HUES48 (cell line): ENCODE results near the gene NAXE.
A peak's percentile ranks its signal among the peaks of the same experiment; 100 is the strongest.
"Not testable (repeated sequence)": the region's sequence is repeated elsewhere in the genome, so short reads cannot be mapped to it uniquely, and the experiment has no call there.

Source experiments
- H3K27ac ChIP-seq: one replicate; pipeline ENCODE4 v1.7.0; 2013; ENCODE audit warnings: low read depth, low read length, inconsistent platforms
- H3K27me3 ChIP-seq: 2 replicates; pipeline ENCODE4 v1.6.1; 2013; ENCODE audit warnings: mild to moderate bottlenecking, low read length; ENCODE audit not compliant: control insufficient read depth, insufficient read depth
- H3K36me3 ChIP-seq: 2 replicates; pipeline ENCODE4 v1.6.1; 2013; ENCODE audit warnings: low read length; ENCODE audit not compliant: control insufficient read depth, insufficient read depth
- H3K4me1 ChIP-seq: 2 replicates; pipeline ENCODE4 v1.6.1; 2013; ENCODE audit warnings: mild to moderate bottlenecking, low read length; ENCODE audit not compliant: control insufficient read depth, insufficient read depth
- H3K4me3 ChIP-seq: 2 replicates; pipeline ENCODE4 v1.5.1; 2013; ENCODE audit warnings: mild to moderate bottlenecking, low read depth, low read length
- H3K9ac ChIP-seq: 2 replicates; pipeline ENCODE4 v1.6.1; 2013; ENCODE audit warnings: mild to moderate bottlenecking, low read depth, low read length, moderate library complexity
- H3K9me3 ChIP-seq: 2 replicates; pipeline ENCODE4 v1.6.1; 2013; ENCODE audit warnings: low read length; ENCODE audit not compliant: control insufficient read depth, insufficient read depth

NAXE gene

GRCh38 chr1:156624814-156625435 lies 33.3 kb downstream of the NAXE start:
- H3K27ac ChIP-seq, result no peak overlapping the region
- peaks cover 3% of the 10 kb centered on the region for H3K4me1 ChIP-seq
- peaks cover 67% of the 10 kb centered on the region for H3K27me3 ChIP-seq
- H3K9ac ChIP-seq, result no peak overlapping the region
- H3K4me3 ChIP-seq, result peak overlapping the region; percentile 74
- H3K9me3 ChIP-seq, result no peaks in the 10 kb centered on the region
- no peaks in the 10 kb centered on the region for H3K36me3 ChIP-seq

GRCh38 chr1:156625436-156626078 lies 34.0 kb downstream of the NAXE start:
- no peak overlapping the region for H3K9ac ChIP-seq
- H3K4me3 ChIP-seq, result peak overlapping the region; percentile 74
- peaks cover 61% of the 10 kb centered on the region for H3K27me3 ChIP-seq

GRCh38 chr1:156626079-156626438 lies 34.5 kb downstream of the NAXE start:
- Histone ChIP-seq H3K4me1 (peaks cover 3% of the 10 kb centered on the region), H3K27ac (no peak overlapping the region), H3K4me3 (0 out of 2 replicates have a peak overlapping the region, but pooled peaks have one; percentile 74), H3K9ac (no peak overlapping the region), H3K9me3 (no peaks in the 10 kb centered on the region), H3K36me3 (no peaks in the 10 kb centered on the region), H3K27me3 (peaks cover 56% of the 10 kb centered on the region)

More at GRCh38 chr1:156625436-156626078, 34.0 kb downstream of the NAXE start:
- H3K9me3 ChIP-seq, result no peaks in the 10 kb centered on the region
- H3K36me3 ChIP-seq, result no peaks in the 10 kb centered on the region
- no peak overlapping the region for H3K27ac ChIP-seq
- H3K4me1 ChIP-seq, result peaks cover 3% of the 10 kb centered on the region

GRCh38 chr1:156627313-156627880 lies 35.8 kb downstream of the NAXE start:
- H3K9me3 ChIP-seq, result no peaks in the 10 kb centered on the region
- no peak overlapping the region for H3K27ac ChIP-seq
- H3K27me3 ChIP-seq, result peaks cover 45% of the 10 kb centered on the region
- H3K36me3 ChIP-seq, result no peaks in the 10 kb centered on the region
- peaks cover 3% of the 10 kb centered on the region for H3K4me1 ChIP-seq
- H3K9ac ChIP-seq, result no peak overlapping the region
- H3K4me3 ChIP-seq, result no peak overlapping the region

- Histone ChIP-seq H3K9ac (no peak overlapping the region), H3K4me1 (peaks cover 3% of the 10 kb centered on the region), H3K27me3 (peaks cover 22% of the 10 kb centered on the region), H3K36me3 (no peaks in the 10 kb centered on the region), H3K4me3 (no peak overlapping the region), H3K9me3 (no peaks in the 10 kb centered on the region), H3K27ac (no peak overlapping the region)
These were observed 38.4 kb downstream of the NAXE start for GRCh38 chr1:156629823-156630449.

- H3K4me3 ChIP-seq, H3K9ac ChIP-seq, H3K4me1 ChIP-seq, H3K27ac ChIP-seq, H3K36me3 ChIP-seq, H3K9me3 ChIP-seq: not testable (repeated sequence)
- peaks cover 10% of the 10 kb centered on the region for H3K27me3 ChIP-seq
These were observed 39.6 kb downstream of the NAXE start for GRCh38 chr1:156631152-156631551.

- no peaks in the 10 kb centered on the region for H3K36me3 ChIP-seq
- no peak overlapping the region for H3K4me3 ChIP-seq
- H3K27me3 ChIP-seq, result peaks cover 4% of the 10 kb centered on the region; the same call in 1 of the 2 replicates
- no peak overlapping the region for H3K9ac ChIP-seq
- H3K27ac ChIP-seq, result no peak overlapping the region
- H3K9me3 ChIP-seq, result no peaks in the 10 kb centered on the region
- H3K4me1 ChIP-seq, result no peaks in the 10 kb centered on the region
These were observed 40.8 kb downstream of the NAXE start for GRCh38 chr1:156632355-156632754.

GRCh38 chr1:156638189-156638985 lies 46.8 kb downstream of the NAXE start:
- no peak overlapping the region for H3K27ac ChIP-seq
- peaks cover 17% of the 10 kb centered on the region; the same call in 1 of the 2 replicates for H3K4me1 ChIP-seq
- peaks cover 56% of the 10 kb centered on the region for H3K27me3 ChIP-seq
- no peak overlapping the region for H3K4me3 ChIP-seq
- H3K9me3 ChIP-seq, result no peaks in the 10 kb centered on the region
- no peak overlapping the region for H3K9ac ChIP-seq
- no peaks in the 10 kb centered on the region for H3K36me3 ChIP-seq

GRCh38 chr1:156639601-156640101 lies 48.1 kb downstream of the NAXE start:
- no peaks in the 10 kb centered on the region for H3K36me3 ChIP-seq
- no peak overlapping the region for H3K9ac ChIP-seq
- no peak overlapping the region for H3K27ac ChIP-seq
- peaks cover 68% of the 10 kb centered on the region for H3K27me3 ChIP-seq
- H3K9me3 ChIP-seq, result no peaks in the 10 kb centered on the region
- no peak overlapping the region for H3K4me3 ChIP-seq
- H3K4me1 ChIP-seq, result peaks cover 17% of the 10 kb centered on the region; the same call in 1 of the 2 replicates

- no peak overlapping the region for H3K9ac ChIP-seq
- H3K9me3 ChIP-seq, result no peaks in the 10 kb centered on the region
- peak overlapping the region; percentile 67 for H3K4me3 ChIP-seq
- H3K4me1 ChIP-seq, result peaks cover 17% of the 10 kb centered on the region; the same call in 1 of the 2 replicates
- no peaks in the 10 kb centered on the region for H3K36me3 ChIP-seq
- H3K27me3 ChIP-seq, result peaks cover 81% of the 10 kb centered on the region
- no peak overlapping the region for H3K27ac ChIP-seq
These were observed 49.5 kb downstream of the NAXE start for GRCh38 chr1:156640842-156641706.
